ENCODE data around the gene ICAM4. TPM values are rescaled to one million over a fixed set of nuclear protein-coding genes. Genes with fewer than 3 reads are reported as not detected.

The ICAM4 gene
- polyA plus RNA-seq, 1 of the 3 experiments (the other 2 are of a cell fraction) = 0.05 TPM

- H3K9ac ChIP-seq = no peak overlapping the region
- H3K79me2 ChIP-seq (ENCODE audit: insufficient read depth) = no peaks in the 10 kb centered on the region
- no peaks in the 10 kb centered on the region for H4K20me1 ChIP-seq (ENCODE audit: insufficient read depth)
- 58% methylated on average over 29 of the region's 49 CpGs for WGBS (ENCODE audit: low lambda C conversion rate)
- CTCF ChIA-PET = interaction anchor here (0.8 to 2.9 kb wide), 3 partner anchors 16 to 123 kb away, joined by 3 to 21 read pairs (median 4); partner anchors contain the start of genes ICAM1 and ZGLP1
- POLR2A ChIA-PET = interaction anchor here (0.7 kb wide), 1 partner anchor 68 kb away, joined by 3 read pairs; no protein-coding TSS in a partner anchor
- H3K9me3 ChIP-seq = no peaks in the 10 kb centered on the region
- no peak overlapping the region; a peak in 1 of 4 replicates for H3K4me3 ChIP-seq (ENCODE audit: low read depth in 2 of 2, low read length in 1 of 2)
- H3K4me2 ChIP-seq = no peak overlapping the region
- no peak for TF ChIP-seq REST (IDR thresholded peaks at IDR 0.05; ENCODE audit: low read depth, low read length)
- TF ChIP-seq EZH2phosphoT487 (IDR thresholded peaks at IDR 0.05; ENCODE audit: borderline replicate concordance, low read depth) = no peak
- no peak overlapping the region for H2AFZ ChIP-seq (ENCODE audit: low read depth)
- DNase-seq = no peak
- no peaks in the 10 kb centered on the region for H3K9me2 ChIP-seq
- no peak overlapping the region for H3K27ac ChIP-seq (ENCODE audit: low read depth in 2 of 2, low read length in 1 of 2)
- no peaks in the 10 kb centered on the region for H3K36me3 ChIP-seq (replicated peaks in 1 of 2; ENCODE audit: control insufficient read depth in 1 of 2, insufficient read depth in 2 of 2, low read length in 1 of 2)
- H3F3A ChIP-seq (replicated peaks; ENCODE audit: insufficient read depth) = no peaks in the 10 kb centered on the region
- no peaks in the 10 kb centered on the region; the same call in 1 of the 2 replicates for H3K27me3 ChIP-seq (ENCODE audit: insufficient read depth)
- peaks cover 0 to 37% of the 10 kb centered on the region in 2 experiments; a peak in 1 of 4 replicates for H3K4me1 ChIP-seq (ENCODE audit: control insufficient read depth in 1 of 2, insufficient read depth in 2 of 2, low read depth in 1 of 2, low read length in 1 of 2)
Measured at GRCh38 chr19:10293637-10294367, 7.0 kb downstream of the ICAM4 start.

GRCh38 chr19:10294368-10294697 lies 7.6 kb downstream of the ICAM4 start:
- POLR2A ChIA-PET = no interaction called here
- Histone ChIP-seq H3K27me3 (ENCODE audit: insufficient read depth) (no peaks in the 10 kb centered on the region), H3K4me3 (ENCODE audit: low read depth in 2 of 2, low read length in 1 of 2) (no peak overlapping the region), H2AFZ (ENCODE audit: low read depth) (no peak overlapping the region), H4K20me1 (ENCODE audit: insufficient read depth) (no peaks in the 10 kb centered on the region), H3K4me1 (ENCODE audit: control insufficient read depth in 1 of 2, insufficient read depth in 2 of 2, low read depth in 1 of 2, low read length in 1 of 2) (peaks cover 0 to 32% of the 10 kb centered on the region in 2 experiments; a peak in 1 of 4 replicates), H3K9me2 (no peaks in the 10 kb centered on the region), H3K79me2 (ENCODE audit: insufficient read depth) (no peaks in the 10 kb centered on the region), H3K27ac (ENCODE audit: low read depth in 2 of 2, low read length in 1 of 2) (no peak overlapping the region), H3F3A (replicated peaks; ENCODE audit: insufficient read depth) (no peaks in the 10 kb centered on the region), H3K4me2 (no peak overlapping the region), H3K36me3 (replicated peaks in 1 of 2; ENCODE audit: control insufficient read depth in 1 of 2, insufficient read depth in 2 of 2, low read length in 1 of 2) (no peaks in the 10 kb centered on the region), H3K9me3 (no peaks in the 10 kb centered on the region), H3K9ac (no peak overlapping the region)
- no peak for DNase-seq
- 47% methylated on average over 8 of the region's 25 CpGs for WGBS (ENCODE audit: low lambda C conversion rate)
- CTCF ChIA-PET = interaction anchor here (0.8 to 0.9 kb wide), 2 partner anchors 16 to 122 kb away, joined by 3 to 4 read pairs; partner anchors contain the start of gene ZGLP1
- TF ChIP-seq IRF3 (IDR thresholded peaks at IDR 0.05; ENCODE audit: low read depth, low read length) = no peak
- TF ChIP-seq TEAD4 (IDR thresholded peaks at IDR 0.05; ENCODE audit: borderline replicate concordance, insufficient read depth) = no peak
- no peak for TF ChIP-seq RFX5 (IDR thresholded peaks at IDR 0.05; ENCODE audit: low read length)
- no peak for TF ChIP-seq YY1 (IDR thresholded peaks at IDR 0.05; ENCODE audit: low read depth)
- no peak for TF ChIP-seq MEF2A (IDR thresholded peaks at IDR 0.05; ENCODE audit: borderline replicate concordance, low read depth)
- no peak for TF ChIP-seq PBX3 (IDR thresholded peaks at IDR 0.05)
- TF ChIP-seq CHD2 (IDR thresholded peaks at IDR 0.05; ENCODE audit: low read length, partially characterized antibody) = no peak
- TF ChIP-seq CTCF (IDR thresholded peaks at IDR 0.05) = no peak
- TF ChIP-seq ELF1 (IDR thresholded peaks at IDR 0.05) = no peak
- TF ChIP-seq REST (IDR thresholded peaks at IDR 0.05; ENCODE audit: low read depth, low read length) = no peak
- no peak for TF ChIP-seq TAF1 (IDR thresholded peaks at IDR 0.05; ENCODE audit: borderline replicate concordance, low read depth, low read length)
- no peak for TF ChIP-seq GATA2 (CRISPR knock-in tag; IDR thresholded peaks at IDR 0.05)
